Choroid plexus epithelial cell (primary cell): Measurements from ENCODE around the gene C4orf51.
A peak's percentile ranks its signal among the peaks of the same experiment; 100 is the strongest.

Experiments used
- DNase-seq: peaks from one replicate; pipeline ENCODE4 v3.0.0-alpha.2; 2010; ENCODE audit warnings: low read depth
- H3K4me3 ChIP-seq: 2 replicates; pipeline ENCODE4 v1.5.1; 2011; ENCODE audit warnings: low read depth, mild to moderate bottlenecking, control low read depth, low read length, moderate library complexity
- TF ChIP-seq, protein P1 (sequence below): conservative IDR thresholded peaks from 2 replicates; pipeline ENCODE4 v1.5.1; 2011; ENCODE audit warnings: low read depth, mild to moderate bottlenecking, control low read depth, inconsistent platforms, low read length, moderate library complexity

C4orf51 gene

DNA sequence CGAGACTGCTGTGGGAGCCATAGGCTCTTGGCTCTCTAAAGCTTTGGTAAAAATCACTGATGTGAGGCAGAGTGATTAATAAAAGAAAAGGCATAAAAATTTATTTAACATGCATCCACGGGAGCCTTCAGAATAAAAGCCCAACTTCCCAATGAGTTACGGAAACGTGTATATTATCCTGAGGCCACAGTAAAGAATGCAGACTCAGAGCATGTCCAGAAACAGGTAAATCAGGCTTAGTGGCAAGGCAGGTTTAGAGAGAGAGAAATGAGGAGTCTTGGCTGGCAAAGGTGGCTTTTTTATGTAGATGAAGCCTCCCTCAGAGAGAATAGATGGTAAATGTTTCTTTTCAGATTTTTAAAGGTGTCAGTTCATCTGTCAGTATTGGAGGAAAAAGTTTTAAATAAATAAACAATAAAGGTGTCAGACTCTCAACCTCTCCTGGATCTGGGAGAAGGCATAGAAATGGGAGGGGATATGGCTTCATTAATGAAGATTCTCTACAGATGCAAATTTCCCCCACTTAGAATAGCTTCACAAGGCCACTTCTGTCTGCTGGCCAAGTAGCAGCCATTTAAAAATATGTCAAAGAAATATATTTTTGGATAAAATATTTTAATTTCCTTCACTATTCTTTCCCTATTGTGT, 24.0 kb downstream of the C4orf51 start:
- no peak overlapping the region for H3K4me3 ChIP-seq
- no peak for DNase-seq
- TF ChIP-seq, protein P1, sequence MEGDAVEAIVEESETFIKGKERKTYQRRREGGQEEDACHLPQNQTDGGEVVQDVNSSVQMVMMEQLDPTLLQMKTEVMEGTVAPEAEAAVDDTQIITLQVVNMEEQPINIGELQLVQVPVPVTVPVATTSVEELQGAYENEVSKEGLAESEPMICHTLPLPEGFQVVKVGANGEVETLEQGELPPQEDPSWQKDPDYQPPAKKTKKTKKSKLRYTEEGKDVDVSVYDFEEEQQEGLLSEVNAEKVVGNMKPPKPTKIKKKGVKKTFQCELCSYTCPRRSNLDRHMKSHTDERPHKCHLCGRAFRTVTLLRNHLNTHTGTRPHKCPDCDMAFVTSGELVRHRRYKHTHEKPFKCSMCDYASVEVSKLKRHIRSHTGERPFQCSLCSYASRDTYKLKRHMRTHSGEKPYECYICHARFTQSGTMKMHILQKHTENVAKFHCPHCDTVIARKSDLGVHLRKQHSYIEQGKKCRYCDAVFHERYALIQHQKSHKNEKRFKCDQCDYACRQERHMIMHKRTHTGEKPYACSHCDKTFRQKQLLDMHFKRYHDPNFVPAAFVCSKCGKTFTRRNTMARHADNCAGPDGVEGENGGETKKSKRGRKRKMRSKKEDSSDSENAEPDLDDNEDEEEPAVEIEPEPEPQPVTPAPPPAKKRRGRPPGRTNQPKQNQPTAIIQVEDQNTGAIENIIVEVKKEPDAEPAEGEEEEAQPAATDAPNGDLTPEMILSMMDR: no peak

DNA sequence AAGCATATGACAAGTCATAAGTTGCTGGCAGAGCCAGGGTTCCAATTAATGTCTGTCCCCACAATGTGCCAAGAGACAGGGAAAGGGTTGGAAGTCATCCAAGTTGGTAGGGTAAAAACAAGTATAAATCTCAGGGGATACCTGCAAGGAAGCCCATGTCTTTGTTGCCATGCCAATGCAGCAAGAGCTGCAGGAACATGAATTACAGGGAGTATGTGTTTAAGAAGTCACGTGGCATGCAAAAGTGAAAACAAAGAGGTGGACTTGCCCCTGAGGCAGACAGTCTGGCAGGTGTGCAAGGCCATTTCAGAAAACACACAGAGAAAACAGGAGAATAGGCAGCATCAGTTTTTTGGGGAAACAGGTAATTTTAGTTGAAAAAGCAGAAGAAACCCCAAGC, 29.4 kb downstream of the C4orf51 start:
- TF ChIP-seq, protein P1: no peak
- no peak overlapping the region for H3K4me3 ChIP-seq
- DNase-seq: no peak

DNA sequence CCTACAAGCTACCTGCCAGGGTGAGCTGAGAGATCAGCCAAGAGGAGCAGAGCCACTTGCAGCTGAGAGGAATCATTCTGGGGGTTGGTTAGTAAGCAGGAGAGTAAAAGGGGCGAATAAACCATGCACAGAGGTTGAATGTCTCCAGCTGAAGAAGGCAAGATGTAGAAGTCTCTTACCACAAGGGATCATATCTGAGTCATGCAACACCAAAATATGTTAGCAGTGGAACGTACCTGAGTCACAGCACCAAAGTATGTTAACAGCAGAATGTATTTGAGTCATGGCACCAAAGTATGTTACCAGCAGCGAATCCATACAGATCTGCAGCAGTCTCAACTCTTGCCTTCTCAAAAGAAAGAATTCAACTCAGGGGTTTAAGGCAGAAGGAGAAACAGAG, 29.9 kb downstream of the C4orf51 start:
- TF ChIP-seq, protein P1: no peak
- no peak overlapping the region for H3K4me3 ChIP-seq
- DNase-seq: peak; percentile 67

DNA sequence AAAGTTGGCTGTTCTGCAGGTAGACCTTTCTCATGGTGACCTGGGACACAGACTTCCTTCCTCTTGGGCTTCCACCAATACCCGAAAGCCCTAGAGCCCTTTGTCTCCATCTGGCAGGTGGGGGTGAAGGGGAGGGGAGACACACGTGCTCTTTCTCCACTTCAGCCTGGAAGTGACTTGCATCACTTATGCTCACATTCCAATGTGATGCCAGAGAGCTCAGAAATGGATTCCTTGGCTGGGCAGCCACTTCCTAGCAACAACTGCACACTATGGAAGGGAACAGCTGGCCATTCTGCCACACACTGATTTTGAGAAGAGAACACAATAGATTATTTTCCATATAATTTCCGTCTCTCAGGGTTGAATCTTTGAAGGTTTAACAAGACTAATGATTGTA, 36.3 kb downstream of the C4orf51 start:
- H3K4me3 ChIP-seq: no peak overlapping the region
- TF ChIP-seq, protein P1: no peak
- peak; percentile 26 for DNase-seq

DNA sequence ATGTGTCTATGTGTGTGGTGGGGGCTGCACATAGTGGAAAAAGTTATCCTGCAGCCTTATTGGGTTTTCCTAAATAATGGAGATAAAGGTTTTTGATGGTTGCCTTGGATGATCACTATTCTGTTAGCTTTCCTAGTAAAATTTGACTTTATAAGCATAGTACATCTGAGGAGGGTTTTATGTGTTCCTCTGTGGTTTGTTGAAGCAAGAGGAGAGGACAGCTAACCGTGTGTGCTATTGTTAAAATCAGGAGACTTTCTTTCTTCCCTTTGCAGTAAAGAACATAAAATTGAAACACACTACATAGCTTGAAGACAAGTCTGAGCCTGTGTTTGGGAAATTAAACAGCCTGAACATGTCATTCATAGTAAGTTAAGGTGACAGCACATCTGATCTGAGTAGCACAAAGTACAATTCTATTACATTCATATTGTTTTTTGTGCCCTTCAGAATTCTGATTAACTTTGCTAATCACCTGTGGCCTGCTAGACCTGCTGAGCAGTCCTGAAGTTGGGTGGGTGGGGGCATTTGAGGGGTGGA, 36.8 kb downstream of the C4orf51 start:
- H3K4me3 ChIP-seq: no peak overlapping the region
- DNase-seq: no peak
- TF ChIP-seq, protein P1: no peak

DNA sequence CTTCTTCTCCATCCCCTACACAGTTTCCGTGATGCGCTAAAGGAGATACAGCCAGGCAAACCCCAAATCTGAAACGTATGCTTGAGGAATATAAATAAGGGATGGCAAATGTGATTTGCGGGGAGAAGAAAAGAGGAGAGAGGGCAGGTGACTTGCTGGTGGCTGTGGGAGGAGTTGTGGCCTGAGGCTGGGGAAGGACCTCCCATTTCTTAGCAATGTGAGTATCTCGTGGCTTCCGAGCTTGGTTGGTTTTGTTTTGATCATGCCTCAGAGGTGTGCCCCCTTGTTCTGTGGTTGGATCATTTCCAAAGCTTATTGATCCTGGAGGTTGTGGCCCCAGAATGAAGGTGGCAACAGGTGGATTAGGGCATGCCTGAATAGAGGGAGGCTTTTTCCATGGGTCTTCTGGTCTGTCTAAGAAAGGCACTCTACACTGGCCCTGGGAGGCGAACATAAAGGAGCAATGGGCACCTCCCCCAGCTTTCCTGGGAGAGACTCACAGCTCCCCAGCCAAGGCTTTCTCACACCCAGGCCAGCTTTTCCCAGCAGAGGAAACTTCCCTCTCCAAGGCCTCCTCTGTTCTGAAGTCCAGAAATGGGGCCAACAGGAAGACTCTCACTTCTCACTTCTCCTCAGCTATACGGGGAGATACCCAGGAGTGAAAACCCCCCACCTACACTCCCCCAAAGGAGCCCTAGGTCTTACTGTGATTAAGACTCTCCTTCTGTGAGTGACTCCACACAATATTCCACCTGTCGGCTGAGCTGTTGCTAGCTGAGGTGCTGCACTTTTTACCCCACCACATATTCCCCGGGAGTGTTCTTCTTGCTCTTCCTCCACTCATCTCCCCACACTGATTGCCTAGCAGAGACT, 40.0 kb downstream of the C4orf51 start:
- TF ChIP-seq, protein P1: no peak
- no peak for DNase-seq
- no peak overlapping the region for H3K4me3 ChIP-seq
